NB4 (cell line): Measurements from ENCODE around the gene FAM118A.

Experiments used
- CTCF ChIP-seq: IDR thresholded peaks from one replicate; pipeline ENCODE4 v1.5.1; 2012; ENCODE audit warnings: low read depth, low read length
- MYC ChIP-seq: IDR thresholded peaks from 2 replicates; pipeline ENCODE4 v1.6.1; 2011; ENCODE audit warnings: low read depth, low read length
- POLR2A ChIP-seq: IDR thresholded peaks from 2 replicates; pipeline ENCODE4 v1.6.1; 2011; ENCODE audit warnings: mild to moderate bottlenecking; ENCODE audit not compliant: insufficient read length; ENCODE audit errors: extremely low read depth

GRCh38 chr22:45284705-45285262 is 24.9 kb upstream of the FAM118A start, which contains the start of gene UPK3A:
- no peak for TF ChIP-seq POLR2A
- no peak for TF ChIP-seq CTCF
- no peak for TF ChIP-seq MYC
